Endothelial cell of umbilical vein (primary cell): Measurements from ENCODE around the gene VWA8.

Source experiments
- EZH2 ChIP-seq: IDR thresholded peaks from 2 replicates; pipeline ENCODE4 v1.6.1; 2012; ENCODE audit warnings: borderline replicate concordance, low read depth, mild to moderate bottlenecking, moderate library complexity, low read length, inconsistent platforms; ENCODE audit not compliant: severe bottlenecking
- FOS ChIP-seq: IDR thresholded peaks from 2 replicates; pipeline ENCODE4 v1.6.1; 2011; ENCODE audit warnings: mild to moderate bottlenecking, low read length, moderate library complexity, borderline replicate concordance; ENCODE audit not compliant: insufficient read depth
- GATA2 ChIP-seq: IDR thresholded peaks from 2 replicates; pipeline ENCODE4 v1.7.0; 2011; ENCODE audit warnings: low read depth, mild to moderate bottlenecking, moderate library complexity, mixed read lengths, low read length; ENCODE audit not compliant: insufficient read length, insufficient read depth
- JUN ChIP-seq: IDR thresholded peaks from 2 replicates; pipeline ENCODE4 v1.6.1; 2011; ENCODE audit warnings: borderline replicate concordance, low read depth; ENCODE audit not compliant: insufficient read length, insufficient read depth
- MYC ChIP-seq: IDR thresholded peaks from one replicate; pipeline ENCODE4 v1.6.1; 2011; ENCODE audit warnings: mild to moderate bottlenecking, low read depth, low read length
- POLR2A ChIP-seq: IDR thresholded peaks from 2 replicates; pipeline ENCODE4 v1.6.1; 2012; ENCODE audit warnings: low read depth, mild to moderate bottlenecking, control low read depth, low read length
- POLR2AphosphoS5 ChIP-seq: IDR thresholded peaks from 2 replicates; pipeline ENCODE4 v1.6.1; 2012; ENCODE audit warnings: low read depth, mild to moderate bottlenecking, control low read depth, low read length, moderate library complexity; ENCODE audit not compliant: insufficient read depth
- TF ChIP-seq, protein P1 (sequence below), 2 donors: IDR thresholded peaks; 1 replicate in 1 of 2; 2 replicates in 1 of 2; pipeline ENCODE4 v1.5.1; 2011; ENCODE audit warnings: low read length in 2 of 2, mild to moderate bottlenecking in 2 of 2, moderate library complexity in 2 of 2, control low read depth in 1 of 2, inconsistent platforms in 1 of 2, low read depth in 1 of 2; ENCODE audit not compliant: insufficient read depth in 1 of 2; ENCODE audit errors: extremely low read depth in 1 of 2
- TF ChIP-seq, protein P2 (sequence below): IDR thresholded peaks from 2 replicates; pipeline ENCODE4 v1.6.1; 2011; ENCODE audit not compliant: insufficient read depth, insufficient read length

GRCh38 chr13:41682001-41682400, 278.9 kb downstream of the VWA8 start:
- TF ChIP-seq, protein P1, sequence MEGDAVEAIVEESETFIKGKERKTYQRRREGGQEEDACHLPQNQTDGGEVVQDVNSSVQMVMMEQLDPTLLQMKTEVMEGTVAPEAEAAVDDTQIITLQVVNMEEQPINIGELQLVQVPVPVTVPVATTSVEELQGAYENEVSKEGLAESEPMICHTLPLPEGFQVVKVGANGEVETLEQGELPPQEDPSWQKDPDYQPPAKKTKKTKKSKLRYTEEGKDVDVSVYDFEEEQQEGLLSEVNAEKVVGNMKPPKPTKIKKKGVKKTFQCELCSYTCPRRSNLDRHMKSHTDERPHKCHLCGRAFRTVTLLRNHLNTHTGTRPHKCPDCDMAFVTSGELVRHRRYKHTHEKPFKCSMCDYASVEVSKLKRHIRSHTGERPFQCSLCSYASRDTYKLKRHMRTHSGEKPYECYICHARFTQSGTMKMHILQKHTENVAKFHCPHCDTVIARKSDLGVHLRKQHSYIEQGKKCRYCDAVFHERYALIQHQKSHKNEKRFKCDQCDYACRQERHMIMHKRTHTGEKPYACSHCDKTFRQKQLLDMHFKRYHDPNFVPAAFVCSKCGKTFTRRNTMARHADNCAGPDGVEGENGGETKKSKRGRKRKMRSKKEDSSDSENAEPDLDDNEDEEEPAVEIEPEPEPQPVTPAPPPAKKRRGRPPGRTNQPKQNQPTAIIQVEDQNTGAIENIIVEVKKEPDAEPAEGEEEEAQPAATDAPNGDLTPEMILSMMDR (IDR thresholded peaks at IDR 0.05; ENCODE audit: extremely low read depth in 1 of 2, insufficient read depth in 1 of 2, low read depth in 1 of 2, low read length in 2 of 2) = no peak
- TF ChIP-seq EZH2 (no peak), POLR2A (no peak), JUN (no peak), GATA2 (no peak), MYC (no peak), POLR2AphosphoS5 (no peak), FOS (no peak)
- TF ChIP-seq, protein P2, sequence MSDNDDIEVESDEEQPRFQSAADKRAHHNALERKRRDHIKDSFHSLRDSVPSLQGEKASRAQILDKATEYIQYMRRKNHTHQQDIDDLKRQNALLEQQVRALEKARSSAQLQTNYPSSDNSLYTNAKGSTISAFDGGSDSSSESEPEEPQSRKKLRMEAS = no peak
